ENCODE data around the gene SLC14A1. TPM values are rescaled to one million over a fixed set of nuclear protein-coding genes. Genes with fewer than 3 reads are reported as not detected.

Gene SLC14A1
- polyA plus RNA-seq, 1 donor (not counting 4 experiments of a cell fraction or from before 2014, with no cell fraction given) = not detected

DNA sequence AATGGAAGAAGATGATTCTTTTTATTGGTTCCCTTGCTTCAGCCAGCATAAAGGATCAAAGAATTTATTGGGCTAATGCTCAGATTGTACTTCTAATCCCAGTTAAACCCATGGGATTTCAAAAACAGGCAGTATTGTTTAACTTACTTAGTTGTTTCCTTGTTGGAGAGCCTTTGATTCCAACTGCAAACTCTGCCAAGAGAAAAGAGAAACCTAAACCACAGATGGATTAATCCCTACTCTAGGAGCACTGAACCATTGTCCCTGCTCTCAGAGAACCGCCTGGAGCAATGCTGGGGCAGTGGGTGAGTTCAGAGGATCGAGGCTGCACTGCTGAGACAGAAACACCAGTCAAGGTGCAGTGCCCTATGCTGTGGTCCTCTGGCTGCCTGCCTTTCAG is 56.6 kb downstream of the SLC14A1 start:
- Histone ChIP-seq H3K4me1 (ENCODE audit: control insufficient read depth, extremely low read depth, insufficient read depth, low read length) (peaks cover 31% of the 10 kb centered on the region), H3K36me3 (ENCODE audit: control insufficient read depth in 2 of 2, extremely low read depth in 1 of 2, insufficient read depth in 2 of 2, low read length in 2 of 2) (no peaks in the 10 kb centered on the region), H3K4me3 (ENCODE audit: control insufficient read depth in 2 of 3, extremely low read depth in 1 of 3, insufficient read depth in 2 of 3, low read depth in 1 of 3, low read length in 3 of 3) (no peak overlapping the region), H4K20me1 (ENCODE audit: control insufficient read depth, extremely low read depth, insufficient read depth, low read length) (no peaks in the 10 kb centered on the region), H3K9me3 (ENCODE audit: control insufficient read depth, low read depth, low read length) (no peaks in the 10 kb centered on the region), H3K9me1 (ENCODE audit: control insufficient read depth, extremely low read depth, insufficient read depth, low read length) (no peaks in the 10 kb centered on the region), H3K27me3 (ENCODE audit: control insufficient read depth, extremely low read depth, insufficient read depth, low read length) (no peaks in the 10 kb centered on the region), H3K4me2 (ENCODE audit: control insufficient read depth, extremely low read depth, insufficient read depth, low read depth, low read length) (no peak overlapping the region), H2AFZ (ENCODE audit: control insufficient read depth, low read length) (no peak overlapping the region), H3K79me2 (ENCODE audit: control insufficient read depth, insufficient read depth, low read length) (no peaks in the 10 kb centered on the region), H3K9ac (ENCODE audit: control insufficient read depth, extremely low read depth, insufficient read depth, low read length) (no peak overlapping the region), H3K27ac (ENCODE audit: control insufficient read depth, insufficient read depth, low read length) (no peak overlapping the region)
- TF ChIP-seq EZH2 (IDR thresholded peaks at IDR 0.05; ENCODE audit: low read length) = no peak
- TF ChIP-seq CTCF (optimal IDR thresholded peaks at IDR 0.05 in 1 of 3, IDR thresholded peaks at IDR 0.05 in 1 of 3, conservative IDR thresholded peaks at IDR 0.05 in 1 of 3; ENCODE audit: extremely low read depth in 1 of 3, insufficient read depth in 2 of 3, low read length in 3 of 3) = no peak
- DNase-seq (ENCODE audit: low read depth, low spot score) (no peak), FAIRE-seq (no peak)
- dilution Hi-C loops (cut with MboI; ENCODE audit: extremely low pct_ligation_motif_present, low sequenced_read_pairs) = no loop called here

- no peaks in the 10 kb centered on the region for H3K27me3 ChIP-seq (ENCODE audit: control insufficient read depth, extremely low read depth, insufficient read depth, low read length)
- H3K9ac ChIP-seq (ENCODE audit: control insufficient read depth, extremely low read depth, insufficient read depth, low read length) = no peak overlapping the region
Observed at GRCh38 chr18:45782662-45783061, 58.7 kb downstream of the SLC14A1 start.

More at GRCh38 chr18:45782662-45783061, 58.7 kb downstream of the SLC14A1 start:
- Histone ChIP-seq H3K9me3 (ENCODE audit: control insufficient read depth, low read depth, low read length) (no peaks in the 10 kb centered on the region), H3K4me3 (ENCODE audit: control insufficient read depth in 2 of 3, extremely low read depth in 1 of 3, insufficient read depth in 2 of 3, low read depth in 1 of 3, low read length in 3 of 3) (no peak overlapping the region), H3K79me2 (ENCODE audit: control insufficient read depth, insufficient read depth, low read length) (no peaks in the 10 kb centered on the region), H3K36me3 (ENCODE audit: control insufficient read depth in 2 of 2, extremely low read depth in 1 of 2, insufficient read depth in 2 of 2, low read length in 2 of 2) (no peaks in the 10 kb centered on the region), H4K20me1 (ENCODE audit: control insufficient read depth, extremely low read depth, insufficient read depth, low read length) (no peaks in the 10 kb centered on the region), H2AFZ (ENCODE audit: control insufficient read depth, low read length) (peak overlapping the region; percentile 71), H3K9me1 (ENCODE audit: control insufficient read depth, extremely low read depth, insufficient read depth, low read length) (no peaks in the 10 kb centered on the region), H3K4me1 (ENCODE audit: control insufficient read depth, extremely low read depth, insufficient read depth, low read length) (peaks cover 23% of the 10 kb centered on the region), H3K27ac (ENCODE audit: control insufficient read depth, insufficient read depth, low read length) (no peak overlapping the region), H3K4me2 (ENCODE audit: control insufficient read depth, extremely low read depth, insufficient read depth, low read depth, low read length) (no peak overlapping the region)
- no peak for DNase-seq (ENCODE audit: low read depth, low spot score)
- TF ChIP-seq CTCF (optimal IDR thresholded peaks at IDR 0.05 in 1 of 3, IDR thresholded peaks at IDR 0.05 in 1 of 3, conservative IDR thresholded peaks at IDR 0.05 in 1 of 3; ENCODE audit: extremely low read depth in 1 of 3, insufficient read depth in 2 of 3, low read length in 3 of 3) (no peak), EZH2 (IDR thresholded peaks at IDR 0.05; ENCODE audit: low read length) (no peak)
- dilution Hi-C loops (cut with MboI; ENCODE audit: extremely low pct_ligation_motif_present, low sequenced_read_pairs) = no loop called here
- FAIRE-seq = peak; percentile 61
